Measurements from ENCODE around the gene ARFGAP1.

- TF ChIP-seq YY1 (IDR thresholded peaks at IDR 0.05; ENCODE audit: insufficient read depth, insufficient read length) (no peak), ZNF274 (IDR thresholded peaks at IDR 0.05; ENCODE audit: low read depth, low read length) (no peak), SUZ12 (IDR thresholded peaks at IDR 0.05; ENCODE audit: extremely low read depth, insufficient read depth, insufficient read length) (no peak)
These were observed 60.7 kb downstream of the ARFGAP1 start for GRCh38 chr20:63333241-63333836.

All from NT2/D1 (cell line).